GM12864 (cell line): ENCODE data around the gene MAP2.
A peak's percentile ranks its signal among the peaks of the same experiment; 100 is the strongest.

Experiments
- DNase-seq: peaks from one replicate; pipeline ENCODE4 v3.0.0-alpha.2; 2011; ENCODE audit warnings: low read depth
- H3K4me3 ChIP-seq: 2 replicates; pipeline ENCODE4 v1.5.1; 2011; ENCODE audit warnings: mild to moderate bottlenecking, low read depth, low read length, control low read depth
- CTCF ChIP-seq: IDR thresholded peaks from 2 replicates; pipeline ENCODE4 v1.5.1; 2011; ENCODE audit warnings: low read depth, mild to moderate bottlenecking, moderate library complexity, low read length, control low read depth, inconsistent platforms; ENCODE audit errors: missing control alignments

MAP2 gene

GRCh38 chr2:209614690-209615369, 191.0 kb downstream of the MAP2 start:
- DNase-seq, result no peak
- H3K4me3 ChIP-seq, result no peak overlapping the region
- TF ChIP-seq CTCF, result no peak

- peak; percentile 5 for DNase-seq
Measured at GRCh38 chr2:209619782-209620181, 195.9 kb downstream of the MAP2 start.

GRCh38 chr2:209624192-209624938, 200.5 kb downstream of the MAP2 start:
- no peak overlapping the region for H3K4me3 ChIP-seq
- no peak for TF ChIP-seq CTCF
- DNase-seq, result no peak

More at GRCh38 chr2:209619782-209620181, 195.9 kb downstream of the MAP2 start:
- H3K4me3 ChIP-seq, result no peak overlapping the region
- TF ChIP-seq CTCF, result no peak

- DNase-seq, result no peak
- H3K4me3 ChIP-seq, result no peak overlapping the region
- no peak for TF ChIP-seq CTCF
Measured at GRCh38 chr2:209629597-209629996, 205.8 kb downstream of the MAP2 start.

- H3K4me3 ChIP-seq, result no peak overlapping the region
- TF ChIP-seq CTCF, result no peak
- DNase-seq, result no peak
Measured at GRCh38 chr2:209633911-209634310, 210.1 kb downstream of the MAP2 start.

GRCh38 chr2:209636076-209636475, 212.2 kb downstream of the MAP2 start:
- no peak for DNase-seq
- TF ChIP-seq CTCF, result no peak

More at GRCh38 chr2:209636076-209636475, 212.2 kb downstream of the MAP2 start:
- no peak overlapping the region for H3K4me3 ChIP-seq
